Stomach (tissue), 9 donors: ENCODE results near the gene PARD3. TPM values are rescaled to one million over a fixed set of nuclear protein-coding genes. Genes with fewer than 3 reads are reported as not detected.

ENCODE experiments used
- DNase-seq, 2 donors: peaks; one replicate each; pipeline versions ENCODE4 v3.0.0 to v3.0.0-alpha.2; 2013 to 2019
- H3K27ac ChIP-seq, 5 donors: fragments of 200-600 bp in 4 of 5; sonication (generic) in 4 of 5; one replicate each; pipeline ENCODE4 v1.5.1; 2013 to 2019; ENCODE audit warnings: mild to moderate bottlenecking in 1 of 5, moderate library complexity in 1 of 5
- H3K27me3 ChIP-seq, 3 donors: fragments of 200-600 bp; sonication (generic); one replicate each; pipeline ENCODE4 v1.5.1; 2017 to 2019; ENCODE audit warnings: mixed run types in 1 of 3
- H3K36me3 ChIP-seq, 4 donors: fragments of 200-600 bp; sonication (generic); 1 replicate in 3 of 4; 2 replicates in 1 of 4; pipeline ENCODE4 v1.5.1; 2016 to 2019
- H3K4me1 ChIP-seq, 4 donors: fragments of 200-600 bp; sonication (generic); one replicate each; pipeline ENCODE4 v1.5.1; 2016 to 2019
- H3K4me3 ChIP-seq, 4 donors: fragments of 200-600 bp; sonication (generic) in 3 of 4; one replicate each; pipeline ENCODE4 v1.5.1; 2016 to 2019; ENCODE audit warnings: mild to moderate bottlenecking in 1 of 4
- H3K9me3 ChIP-seq, 4 donors: fragments of 200-600 bp; sonication (generic); one replicate each; pipeline ENCODE4 v1.5.1; 2016 to 2019
- CTCF ChIP-seq, 7 experiments: fragments of 450-650 bp in 4 of 7; fragments of 200-600 bp in 3 of 7; sonication (generic) in 3 of 7; IDR thresholded peaks; one replicate each; pipeline ENCODE4 v1.5.1; 2016 to 2019; ENCODE audit warnings: antibody characterized with exemption in 7 of 7, control low read depth in 2 of 7, mild to moderate bottlenecking in 1 of 7
- EP300 ChIP-seq: sonication (generic); formaldehyde crosslinking; IDR thresholded peaks from one replicate; pipeline ENCODE4 v1.6.1; 2017; ENCODE audit warnings: antibody characterized with exemption
- POLR2A ChIP-seq, 4 donors: fragments of 450-650 bp; IDR thresholded peaks; one replicate each; pipeline ENCODE4 v1.6.1; 2016; ENCODE audit warnings: antibody characterized with exemption in 4 of 4, control low read depth in 2 of 4, mild to moderate bottlenecking in 1 of 4, moderate library complexity in 1 of 4
- POLR2AphosphoS5 ChIP-seq, 3 donors: sonication (generic); formaldehyde crosslinking; IDR thresholded peaks; one replicate each; pipeline ENCODE4 v1.6.1; 2016; ENCODE audit warnings: antibody characterized with exemption in 3 of 3
- WGBS, 5 donors: extraction: QIAGEN DNeasy Blood & Tissue Kit in 3 of 5; methylation state at CpG; one replicate each; pipeline versions ENCODE4 v1.1.5 to v1.1.7; 2013 to 2018; 5-methylcytosine and 5-hydroxymethylcytosine counted together
- intact Hi-C: fragments of 100-400 bp; cut with DNase I; formaldehyde crosslinking; loops from one replicate; pipeline ENCODE4 v1.15.1; 2023; ENCODE audit warnings: low total_unique reads
- polyA plus RNA-seq, 3 donors: library from polyadenylated mRNA; stranded (reverse); fragments of 200-250 nt; gene quantifications; one replicate each; pipeline ENCODE4 v1.2.3, GENCODE V29; 2013
- total RNA-seq, 5 donors: library from RNA; depleted of rRNA; stranded (reverse); fragments of >200 nt; gene quantifications; one replicate each; pipeline versions ENCODE4 v1.1.0 to v1.2.3, GENCODE V29; 2014 to 2016
- donor health status: healthy with polysubstance abuse.
- donor health status: Bipolar disorder and iron deficiency.
- donor health status: healthy.

Gene PARD3
- total and polyA plus RNA-seq, 8 donors, result 13.7 to 118 (median 31.8) TPM

GRCh38 chr10:34575882-34576281 is 239.2 kb downstream of the PARD3 start:
- WGBS, 5 donors, result 86 to 96% (median 88%) methylated on average over 3 of the region's 3 CpGs

GRCh38 chr10:34574353-34574934 is 240.7 kb downstream of the PARD3 start:
- WGBS, 5 donors, result 78 to 87% (median 80%) methylated on average over 4 of the region's 4 CpGs
- H3K9me3 ChIP-seq, result no peaks in the 10 kb centered on the region

More at GRCh38 chr10:34575882-34576281, 239.2 kb downstream of the PARD3 start:
- intact Hi-C loops, result no loop called here
- H3K9me3 ChIP-seq, result no peaks in the 10 kb centered on the region
- no peaks in the 10 kb centered on the region for H3K27me3 ChIP-seq
- no peaks in the 10 kb centered on the region for H3K36me3 ChIP-seq
- DNase-seq, result no peak
- H3K4me3 ChIP-seq, result no peak overlapping the region
- H3K4me1 ChIP-seq, result peaks cover 0 to 32% (median 6%) of the 10 kb centered on the region in 4 donors
- no peak overlapping the region for H3K27ac ChIP-seq
- no peak for TF ChIP-seq EP300
- TF ChIP-seq CTCF (IDR thresholded peaks at IDR 0.05), result no peak

GRCh38 chr10:34570887-34571286 is 244.2 kb downstream of the PARD3 start:
- 96 to 100% (median 97%) methylated on average over 2 of the region's 2 CpGs for WGBS, 5 donors

More at GRCh38 chr10:34574353-34574934, 240.7 kb downstream of the PARD3 start:
- peaks cover 0 to 22% (median 2%) of the 10 kb centered on the region in 4 donors for H3K4me1 ChIP-seq
- no peak for DNase-seq
- TF ChIP-seq POLR2AphosphoS5 (IDR thresholded peaks at IDR 0.05), result no peak
- TF ChIP-seq POLR2A (IDR thresholded peaks at IDR 0.05), result no peak
- no peak for TF ChIP-seq EP300
- no peak for TF ChIP-seq CTCF (IDR thresholded peaks at IDR 0.05)
- H3K27ac ChIP-seq, result no peak overlapping the region
- H3K27me3 ChIP-seq, result no peaks in the 10 kb centered on the region
- intact Hi-C loops, result no loop called here
- H3K36me3 ChIP-seq, result no peaks in the 10 kb centered on the region
- no peak overlapping the region for H3K4me3 ChIP-seq

GRCh38 chr10:34567659-34568253 is 247.3 kb downstream of the PARD3 start:
- Histone ChIP-seq H3K9me3 (no peaks in the 10 kb centered on the region), H3K36me3 (no peaks in the 10 kb centered on the region), H3K4me3 (no peak overlapping the region), H3K27ac (no peak overlapping the region), H3K27me3 (no peaks in the 10 kb centered on the region), H3K4me1 (no peaks in the 10 kb centered on the region)
- no peak for DNase-seq
- 74 to 81% (median 79%) methylated on average over 6 of the region's 6 CpGs for WGBS, 5 donors
- TF ChIP-seq CTCF (IDR thresholded peaks at IDR 0.05) (no peak), POLR2AphosphoS5 (IDR thresholded peaks at IDR 0.05) (no peak), POLR2A (IDR thresholded peaks at IDR 0.05) (no peak), EP300 (no peak)
- intact Hi-C loops, result no loop called here

More at GRCh38 chr10:34570887-34571286, 244.2 kb downstream of the PARD3 start:
- Histone ChIP-seq H3K27ac (no peak overlapping the region), H3K9me3 (no peaks in the 10 kb centered on the region), H3K27me3 (no peaks in the 10 kb centered on the region), H3K36me3 (no peaks in the 10 kb centered on the region), H3K4me3 (no peak overlapping the region), H3K4me1 (peaks cover 0 to 16% (median 2%) of the 10 kb centered on the region in 4 donors)
- TF ChIP-seq EP300 (no peak), POLR2A (IDR thresholded peaks at IDR 0.05) (no peak), CTCF (IDR thresholded peaks at IDR 0.05) (no peak), POLR2AphosphoS5 (IDR thresholded peaks at IDR 0.05) (no peak)
- no peak for DNase-seq
- intact Hi-C loops, result no loop called here
